ENCODE data around the gene POLR1G. TPM values are rescaled to one million over a fixed set of nuclear protein-coding genes. Genes with fewer than 3 reads are reported as not detected.

Gene POLR1G
- polyA plus RNA-seq, 2 of the 4 experiments (the other 2 are of a cell fraction) = 15.1 to 31.2 TPM

DNA sequence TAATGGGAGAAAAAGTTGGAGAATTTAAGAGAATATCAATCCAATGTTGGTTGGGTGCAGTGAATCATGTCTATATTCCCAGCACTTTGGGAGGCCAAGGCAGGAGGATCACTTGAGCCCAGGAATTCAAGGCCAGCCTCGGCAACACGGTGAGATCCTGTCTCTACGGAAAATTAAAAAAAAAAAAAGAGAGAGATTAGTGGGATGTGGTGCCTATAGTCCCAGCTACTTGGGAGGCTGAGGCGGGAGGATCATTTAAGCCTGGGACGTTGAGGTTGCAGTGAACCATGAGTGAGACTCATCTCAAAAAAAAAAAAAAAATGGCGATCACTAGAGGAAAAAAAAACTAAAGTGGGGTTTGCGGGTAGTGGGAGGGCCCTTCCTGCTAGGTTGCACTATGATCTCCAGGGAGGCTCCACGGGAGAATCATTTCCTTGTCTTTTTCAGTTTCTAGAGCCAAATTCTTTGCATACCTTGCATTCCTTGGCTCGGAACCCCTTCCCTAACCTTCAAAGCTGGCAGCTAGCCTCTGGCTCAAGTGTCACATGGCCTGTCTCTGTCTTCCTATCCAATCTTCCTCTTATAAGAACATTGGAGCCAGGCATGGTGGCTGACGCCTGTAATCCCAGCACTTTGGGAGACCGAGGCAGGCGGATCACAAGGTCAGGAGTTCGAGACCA, 30.3 kb upstream of the POLR1G start:
- peak; percentile 92 to 93 for ATAC-seq
- H3K4me2 ChIP-seq = peak overlapping the region; percentile 53; the same call in 2 of the 3 replicates
- H3K4me1 ChIP-seq = peaks cover 14% of the 10 kb centered on the region
- no peaks in the 10 kb centered on the region for H3K9me3 ChIP-seq
- TF ChIP-seq, protein P1, sequence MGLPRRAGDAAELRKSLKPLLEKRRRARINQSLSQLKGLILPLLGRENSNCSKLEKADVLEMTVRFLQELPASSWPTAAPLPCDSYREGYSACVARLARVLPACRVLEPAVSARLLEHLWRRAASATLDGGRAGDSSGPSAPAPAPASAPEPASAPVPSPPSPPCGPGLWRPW (IDR thresholded peaks at IDR 0.05) = no peak
- TF ChIP-seq ESRRA (IDR thresholded peaks at IDR 0.05; ENCODE audit: borderline replicate concordance, low read length) (no peak), KDM1A (IDR thresholded peaks at IDR 0.05; ENCODE audit: low read depth) (no peak), HDAC2 (IDR thresholded peaks at IDR 0.05) (no peak), ZSCAN20 (CRISPR knock-in tag; IDR thresholded peaks at IDR 0.05) (no peak), CBX8 (IDR thresholded peaks at IDR 0.05) (no peak), NFE2L2 (conservative IDR thresholded peaks at IDR 0.05; ENCODE audit: low read length) (no peak), EHF (CRISPR knock-in tag; IDR thresholded peaks at IDR 0.05) (no peak), CEBPB (IDR thresholded peaks at IDR 0.05) (no peak), TP53 (CRISPR knock-in tag; IDR thresholded peaks at IDR 0.05) (no peak), JUNB (IDR thresholded peaks at IDR 0.05) (0 out of 2 replicates have a peak, but pooled peaks have one; percentile 14), GATA3 (IDR thresholded peaks at IDR 0.05; ENCODE audit: borderline replicate concordance) (peak; percentile 66; the same call in 1 of the 2 replicates), POLR2A (IDR thresholded peaks at IDR 0.05; ENCODE audit: low read length) (no peak), MAFK (IDR thresholded peaks at IDR 0.05; ENCODE audit: partially characterized antibody) (peak; percentile 48), RNF2 (IDR thresholded peaks at IDR 0.05; ENCODE audit: borderline replicate concordance, low read depth) (no peak), CHD2 (IDR thresholded peaks at IDR 0.05; ENCODE audit: low read length, partially characterized antibody) (no peak)
- TF ChIP-seq, protein P2, sequence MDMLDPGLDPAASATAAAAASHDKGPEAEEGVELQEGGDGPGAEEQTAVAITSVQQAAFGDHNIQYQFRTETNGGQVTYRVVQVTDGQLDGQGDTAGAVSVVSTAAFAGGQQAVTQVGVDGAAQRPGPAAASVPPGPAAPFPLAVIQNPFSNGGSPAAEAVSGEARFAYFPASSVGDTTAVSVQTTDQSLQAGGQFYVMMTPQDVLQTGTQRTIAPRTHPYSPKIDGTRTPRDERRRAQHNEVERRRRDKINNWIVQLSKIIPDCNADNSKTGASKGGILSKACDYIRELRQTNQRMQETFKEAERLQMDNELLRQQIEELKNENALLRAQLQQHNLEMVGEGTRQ (IDR thresholded peaks at IDR 0.05) = peak; percentile 55; the same call in 1 of the 2 replicates
- TF ChIP-seq, protein P3, sequence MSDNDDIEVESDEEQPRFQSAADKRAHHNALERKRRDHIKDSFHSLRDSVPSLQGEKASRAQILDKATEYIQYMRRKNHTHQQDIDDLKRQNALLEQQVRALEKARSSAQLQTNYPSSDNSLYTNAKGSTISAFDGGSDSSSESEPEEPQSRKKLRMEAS (IDR thresholded peaks at IDR 0.05) = peak; percentile 70
- TF ChIP-seq, protein P4, sequence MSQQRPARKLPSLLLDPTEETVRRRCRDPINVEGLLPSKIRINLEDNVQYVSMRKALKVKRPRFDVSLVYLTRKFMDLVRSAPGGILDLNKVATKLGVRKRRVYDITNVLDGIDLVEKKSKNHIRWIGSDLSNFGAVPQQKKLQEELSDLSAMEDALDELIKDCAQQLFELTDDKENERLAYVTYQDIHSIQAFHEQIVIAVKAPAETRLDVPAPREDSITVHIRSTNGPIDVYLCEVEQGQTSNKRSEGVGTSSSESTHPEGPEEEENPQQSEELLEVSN (IDR thresholded peaks at IDR 0.05; ENCODE audit: borderline replicate concordance, low read depth) = 0 out of 2 replicates have a peak, but pooled peaks have one; percentile 24
- TF ChIP-seq, protein P5, sequence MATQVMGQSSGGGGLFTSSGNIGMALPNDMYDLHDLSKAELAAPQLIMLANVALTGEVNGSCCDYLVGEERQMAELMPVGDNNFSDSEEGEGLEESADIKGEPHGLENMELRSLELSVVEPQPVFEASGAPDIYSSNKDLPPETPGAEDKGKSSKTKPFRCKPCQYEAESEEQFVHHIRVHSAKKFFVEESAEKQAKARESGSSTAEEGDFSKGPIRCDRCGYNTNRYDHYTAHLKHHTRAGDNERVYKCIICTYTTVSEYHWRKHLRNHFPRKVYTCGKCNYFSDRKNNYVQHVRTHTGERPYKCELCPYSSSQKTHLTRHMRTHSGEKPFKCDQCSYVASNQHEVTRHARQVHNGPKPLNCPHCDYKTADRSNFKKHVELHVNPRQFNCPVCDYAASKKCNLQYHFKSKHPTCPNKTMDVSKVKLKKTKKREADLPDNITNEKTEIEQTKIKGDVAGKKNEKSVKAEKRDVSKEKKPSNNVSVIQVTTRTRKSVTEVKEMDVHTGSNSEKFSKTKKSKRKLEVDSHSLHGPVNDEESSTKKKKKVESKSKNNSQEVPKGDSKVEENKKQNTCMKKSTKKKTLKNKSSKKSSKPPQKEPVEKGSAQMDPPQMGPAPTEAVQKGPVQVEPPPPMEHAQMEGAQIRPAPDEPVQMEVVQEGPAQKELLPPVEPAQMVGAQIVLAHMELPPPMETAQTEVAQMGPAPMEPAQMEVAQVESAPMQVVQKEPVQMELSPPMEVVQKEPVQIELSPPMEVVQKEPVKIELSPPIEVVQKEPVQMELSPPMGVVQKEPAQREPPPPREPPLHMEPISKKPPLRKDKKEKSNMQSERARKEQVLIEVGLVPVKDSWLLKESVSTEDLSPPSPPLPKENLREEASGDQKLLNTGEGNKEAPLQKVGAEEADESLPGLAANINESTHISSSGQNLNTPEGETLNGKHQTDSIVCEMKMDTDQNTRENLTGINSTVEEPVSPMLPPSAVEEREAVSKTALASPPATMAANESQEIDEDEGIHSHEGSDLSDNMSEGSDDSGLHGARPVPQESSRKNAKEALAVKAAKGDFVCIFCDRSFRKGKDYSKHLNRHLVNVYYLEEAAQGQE (IDR thresholded peaks at IDR 0.05) = no peak
- ChIA-PET CTCF (interaction anchor here (0.6 to 1.3 kb wide), 2 partner anchors 63 to 130 kb away, joined by 3 to 5 read pairs; no protein-coding TSS in a partner anchor), POLR2A (interaction anchor here (1.2 kb wide), 1 partner anchor 27 kb away, joined by 3 read pairs; no protein-coding TSS in a partner anchor)
- peak; percentile 64 to 91 for DNase-seq (ENCODE audit: low read depth in 1 of 2, low spot score in 1 of 2)
- peak overlapping the region; percentile 84 to 86 for H3K27ac ChIP-seq
- no peak for FAIRE-seq
- 23% methylated on average over 13 of the region's 13 CpGs for WGBS (ENCODE audit: missing lambda C conversion rate)
- H3K4me3 ChIP-seq = no peak overlapping the region

DNA sequence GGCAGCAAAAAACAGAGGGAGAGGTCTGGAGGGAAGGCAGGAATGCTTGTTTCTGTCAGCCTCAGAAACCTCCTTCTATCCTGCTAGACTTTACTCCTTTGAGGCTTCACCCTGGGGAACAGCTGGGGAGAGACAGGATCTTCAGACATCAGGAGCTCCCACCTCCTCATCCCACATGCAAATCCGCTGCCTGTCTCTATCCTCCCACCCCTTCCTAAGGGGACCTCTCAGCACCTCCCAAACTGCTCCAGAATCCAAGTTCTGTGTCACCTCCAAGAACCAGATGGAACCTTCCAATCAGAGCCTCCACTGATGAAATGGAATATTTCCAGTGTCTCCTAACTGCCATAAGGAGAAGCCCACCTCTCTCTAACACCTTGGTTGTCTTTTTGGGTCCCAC, 26.3 kb upstream of the POLR1G start:
- 81% methylated on average over 1 of the region's 1 CpG for WGBS (ENCODE audit: missing lambda C conversion rate)
- Histone ChIP-seq H3K4me1 (peaks cover 14% of the 10 kb centered on the region), H3K27ac (peak overlapping the region in 1 of 2 experiments; percentile 50; a peak in 2 of 6 replicates), H3K4me2 (no peak overlapping the region), H3K9me3 (no peaks in the 10 kb centered on the region), H3K4me3 (no peak overlapping the region)
- no peak for FAIRE-seq
- ChIA-PET POLR2A (no interaction called here), CTCF (interaction anchor here (1.0 to 2.1 kb wide), 2 partner anchors 22 to 24 kb away, joined by 3 to 7 read pairs; no protein-coding TSS in a partner anchor)
- no peak; a peak in 1 of 6 replicates for ATAC-seq
- no peak for DNase-seq (ENCODE audit: low read depth in 1 of 2, low spot score in 1 of 2)
- no peak for TF ChIP-seq FOXS1 (CRISPR knock-in tag; IDR thresholded peaks at IDR 0.05)
- TF ChIP-seq EHMT2 (IDR thresholded peaks at IDR 0.05; ENCODE audit: low read depth) = no peak
- TF ChIP-seq SREBF2 (IDR thresholded peaks at IDR 0.05) = no peak
- TF ChIP-seq KDM1A (IDR thresholded peaks at IDR 0.05; ENCODE audit: low read depth) = no peak
- TF ChIP-seq, protein P6, sequence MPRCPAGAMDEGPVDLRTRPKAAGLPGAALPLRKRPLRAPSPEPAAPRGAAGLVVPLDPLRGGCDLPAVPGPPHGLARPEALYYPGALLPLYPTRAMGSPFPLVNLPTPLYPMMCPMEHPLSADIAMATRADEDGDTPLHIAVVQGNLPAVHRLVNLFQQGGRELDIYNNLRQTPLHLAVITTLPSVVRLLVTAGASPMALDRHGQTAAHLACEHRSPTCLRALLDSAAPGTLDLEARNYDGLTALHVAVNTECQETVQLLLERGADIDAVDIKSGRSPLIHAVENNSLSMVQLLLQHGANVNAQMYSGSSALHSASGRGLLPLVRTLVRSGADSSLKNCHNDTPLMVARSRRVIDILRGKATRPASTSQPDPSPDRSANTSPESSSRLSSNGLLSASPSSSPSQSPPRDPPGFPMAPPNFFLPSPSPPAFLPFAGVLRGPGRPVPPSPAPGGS (IDR thresholded peaks at IDR 0.05) = no peak
- TF ChIP-seq, protein P1 (IDR thresholded peaks at IDR 0.05) = no peak
- TF ChIP-seq FOSL2 (IDR thresholded peaks at IDR 0.05) = no peak
- TF ChIP-seq FOSL2 (CRISPR knock-in tag; IDR thresholded peaks at IDR 0.05) = no peak
- TF ChIP-seq EHF (CRISPR knock-in tag; IDR thresholded peaks at IDR 0.05) = no peak
- no peak for TF ChIP-seq RARB (CRISPR knock-in tag; IDR thresholded peaks at IDR 0.05)
- TF ChIP-seq, protein P4 (IDR thresholded peaks at IDR 0.05; ENCODE audit: borderline replicate concordance, low read depth) = no peak
- TF ChIP-seq RAD21 (conservative IDR thresholded peaks at IDR 0.05 in 1 of 2, IDR thresholded peaks at IDR 0.05 in 1 of 2) = no peak

Measured in A549 (cell line).